K562 (cell line): Measurements from ENCODE around the gene RNF17. TPM values are rescaled to one million over a fixed set of nuclear protein-coding genes. Genes with fewer than 3 reads are reported as not detected.

Source experiments
- ATAC-seq: fragments of 200-7000 bp; cut with Tn5 transposase; 3 replicates; pipeline ENCODE4 v1.9.1; 2020; ENCODE audit warnings: moderate library complexity
- BruUV-seq: library from RNA; stranded (reverse); fragments of 400-500 nt; replicated peaks from 2 replicates; lab custom pipeline; 2021; lab: Mats Ljungman, UMichigan
- CTCF ChIA-PET: fragments of 300-600 bp; formaldehyde crosslinking; extraction: SDS; loops from one replicate; lab custom pipeline; 2021; ENCODE audit warnings: low intra/inter-chr PET ratio; lab: Yijun Ruan, JAX
- POLR2A ChIA-PET: fragments of 300-600, 350-650 bp; sonication (Branson Sonifier 250); formaldehyde crosslinking; extraction: SDS; loops from one replicate; lab custom pipeline; 2021; ENCODE audit warnings: antibody characterized with exemption, inconsistent platforms; lab: Yijun Ruan, JAX
- DNase-seq, 4 experiments: peaks; one replicate each; pipeline versions ENCODE4 v3.0.0 to v3.0.0-alpha.2; 2011 to 2018; ENCODE audit warnings: low spot score in 3 of 4, mixed read lengths in 3 of 4; ENCODE audit errors: extremely low read depth in 1 of 4
- FAIRE-seq: peaks from 2 replicates; lab custom pipeline; 2011; peaks lifted over from hg19 to GRCh38; lab: Jason Lieb, UNC
- H2AFZ ChIP-seq: 2 replicates; pipeline ENCODE4 v1.6.0; 2011; ENCODE audit warnings: low read depth, low read length, control low read depth, inconsistent platforms
- H3K27ac ChIP-seq: fragments of 200-600 bp; 3 replicates; pipeline ENCODE4 v1.8.0; 2011; ENCODE audit warnings: low read depth, mild to moderate bottlenecking, control low read depth, inconsistent platforms, low read length, moderate library complexity, mixed read lengths; ENCODE audit errors: extremely low read depth
- H3K27me3 ChIP-seq, 2 experiments: fragments of 300-600 bp in 1 of 2; 2 replicates in 1 of 2; 3 replicates in 1 of 2; pipeline versions ENCODE4 v1.6.0 to v1.8.0; 2011; ENCODE audit warnings: inconsistent platforms in 2 of 2, low read length in 2 of 2, mild to moderate bottlenecking in 1 of 2, mixed read lengths in 1 of 2, moderate library complexity in 1 of 2; ENCODE audit not compliant: control insufficient read depth in 2 of 2, insufficient read depth in 2 of 2
- H3K36me3 ChIP-seq: fragments of 300-600 bp; 3 replicates; pipeline ENCODE4 v1.8.0; 2011; ENCODE audit warnings: mild to moderate bottlenecking, low read length, inconsistent platforms; ENCODE audit not compliant: control insufficient read depth, insufficient read depth
- H3K4me1 ChIP-seq, 2 experiments: fragments of 200-600 bp in 1 of 2; replicated peaks in 1 of 2; 2 replicates in 1 of 2; 3 replicates in 1 of 2; pipeline versions ENCODE4 v1.5.1 to v1.8.0; 2011; ENCODE audit warnings: inconsistent platforms in 2 of 2, low read length in 2 of 2, mild to moderate bottlenecking in 1 of 2, mixed read lengths in 1 of 2, moderate library complexity in 1 of 2; ENCODE audit not compliant: control insufficient read depth in 2 of 2, insufficient read depth in 2 of 2
- H3K4me2 ChIP-seq: 2 replicates; pipeline ENCODE4 v1.6.1; 2011; ENCODE audit warnings: low read length, control low read depth, inconsistent platforms, mixed read lengths; ENCODE audit not compliant: insufficient read depth
- H3K4me3 ChIP-seq: fragments of 200-600 bp; sonication (generic), shearing (Covaris generic); 2 replicates; pipeline ENCODE4 v1.5.1; 2016; ENCODE audit warnings: control low read depth, inconsistent platforms
- H3K79me2 ChIP-seq: fragments of 200-600 bp; 3 replicates; pipeline ENCODE4 v1.8.0; 2011; ENCODE audit warnings: low read length, inconsistent platforms; ENCODE audit not compliant: control insufficient read depth, insufficient read depth
- H3K9ac ChIP-seq, 2 experiments: 2 replicates each; pipeline versions ENCODE4 v1.6.0 to v1.6.1; 2011; ENCODE audit warnings: low read depth in 2 of 2, low read length in 2 of 2, control low read depth in 1 of 2, inconsistent platforms in 1 of 2, mild to moderate bottlenecking in 1 of 2, mixed read lengths in 1 of 2; ENCODE audit not compliant: insufficient read depth in 1 of 2
- H3K9me1 ChIP-seq: one replicate; pipeline ENCODE4 v1.6.0; 2011; ENCODE audit warnings: inconsistent platforms, mild to moderate bottlenecking, low read length, moderate library complexity; ENCODE audit not compliant: control insufficient read depth, insufficient read depth
- H3K9me3 ChIP-seq: replicated peaks from 2 replicates; pipeline ENCODE4 v1.5.1; 2011; ENCODE audit warnings: low read depth, low read length, inconsistent platforms; ENCODE audit not compliant: control insufficient read depth, insufficient read depth
- H4K20me1 ChIP-seq: replicated peaks from 2 replicates; pipeline ENCODE4 v1.6.1; 2011; ENCODE audit warnings: low read length, inconsistent platforms, mixed read lengths; ENCODE audit not compliant: control insufficient read depth, insufficient read depth
- DNMT1 ChIP-seq: fragments of 450-650 bp; IDR thresholded peaks from 2 replicates; pipeline ENCODE4 v1.6.1; 2016; ENCODE audit warnings: antibody characterized with exemption, mild to moderate bottlenecking
- ILF3 ChIP-seq: fragments of 450-650 bp; IDR thresholded peaks from 2 replicates; pipeline ENCODE4 v1.6.1; 2018; ENCODE audit warnings: antibody characterized with exemption, mild to moderate bottlenecking, moderate library complexity, borderline replicate concordance
- NEUROD1 ChIP-seq: fragments of 150-350 bp; IDR thresholded peaks from 2 replicates; pipeline ENCODE4 v1.6.1; 2014; ENCODE audit warnings: borderline replicate concordance, low read length, low read depth; ENCODE audit not compliant: partially characterized antibody
- TAF1 ChIP-seq: IDR thresholded peaks from 2 replicates; pipeline ENCODE4 v1.6.1; 2011; ENCODE audit warnings: mild to moderate bottlenecking, low read length, moderate library complexity; ENCODE audit not compliant: insufficient read depth, control insufficient read depth, severe bottlenecking; ENCODE audit errors: extremely low read depth
- TARDBP ChIP-seq: fragments of 450-650 bp; IDR thresholded peaks from 2 replicates; pipeline ENCODE4 v1.6.1; 2016
- ZNF431 ChIP-seq: sonication (generic); formaldehyde crosslinking; IDR thresholded peaks from 2 replicates; pipeline ENCODE4 v1.8.0; 2022; ENCODE audit warnings: mild to moderate bottlenecking, missing genetic modification reagents
- ZNF589 ChIP-seq: fragments of 200-800 bp; sonication (Bioruptor generic); IDR thresholded peaks from 2 replicates; pipeline ENCODE4 v1.6.1; 2016; ENCODE audit warnings: low read depth, missing genetic modification characterization, missing compliant biosample characterization
- WGBS: fragments of 100-300 bp; shearing (Covaris generic); methylation state at CpG from one replicate; pipeline ENCODE4 v1.1.6; 2016; ENCODE audit warnings: low coverage, mixed read lengths; ENCODE audit not compliant: insufficient coverage; ENCODE audit errors: missing lambda C conversion rate; 5-methylcytosine and 5-hydroxymethylcytosine counted together
- in situ Hi-C: fragments of 300-500 bp; cut with MboI; formaldehyde crosslinking; loops from 4 replicates; pipeline ENCODE4 v1.15.0; 2018; ENCODE audit warnings: inconsistent platforms, mixed read lengths
- intact Hi-C: fragments of 100-400 bp; cut with micrococcal nuclease; formaldehyde crosslinking; loops from 2 replicates; pipeline ENCODE4 v1.14.2; 2022
- polyA plus RNA-seq, 8 experiments: library from polyadenylated mRNA; depleted of rRNA in 4 of 8; stranded (reverse) in 5 of 8; unstranded in 3 of 8; fragments of >200 nt; fragmentation: Nextera tagmentation in 2 of 8; fragmentation: Illumina TruSeq in 1 of 8; extraction: Ambion mirVana in 2 of 8; extraction: Trizol in 1 of 8; gene quantifications; 2 replicates each; pipeline versions ENCODE4 v1.2.1 to v1.2.3, GENCODE V29; 2011 to 2014; ENCODE audit warnings: inconsistent platforms in 1 of 8, missing spikeins in 1 of 8
- total RNA-seq, 7 experiments: library from RNA; depleted of rRNA in 6 of 7; stranded (reverse); fragments of >200 nt in 6 of 7; fragmentation: Illumina TruSeq in 2 of 7; extraction: Trizol in 2 of 7; gene quantifications; 2 replicates each; pipeline versions ENCODE4 v1.2.1 to v1.2.3, GENCODE V29; 2011 to 2021; ENCODE audit warnings: low replicate concordance in 1 of 7
- TF ChIP-seq, protein P1 (sequence below): fragments of 250-450 bp; sonication (Bioruptor Pico); IDR thresholded peaks from 2 replicates; pipeline ENCODE4 v1.8.0; 2021; ENCODE audit warnings: mild to moderate bottlenecking, moderate library complexity
- TF ChIP-seq, protein P2 (sequence below): sonication (generic); formaldehyde crosslinking; IDR thresholded peaks from 2 replicates; pipeline ENCODE4 v1.8.0; 2023; ENCODE audit warnings: mild to moderate bottlenecking, missing genetic modification reagents
- TF ChIP-seq, protein P3 (sequence below): fragments of 250-450 bp; sonication (Bioruptor Pico); IDR thresholded peaks from 2 replicates; pipeline ENCODE4 v1.5.0; 2021; ENCODE audit warnings: mild to moderate bottlenecking, moderate library complexity

Gene RNF17
- total and polyA plus RNA-seq, 9 of the 15 experiments (the other 6 are each of a cell fraction or from before 2014, with no cell fraction given): 0.11 to 0.90 (median 0.58) TPM

DNA sequence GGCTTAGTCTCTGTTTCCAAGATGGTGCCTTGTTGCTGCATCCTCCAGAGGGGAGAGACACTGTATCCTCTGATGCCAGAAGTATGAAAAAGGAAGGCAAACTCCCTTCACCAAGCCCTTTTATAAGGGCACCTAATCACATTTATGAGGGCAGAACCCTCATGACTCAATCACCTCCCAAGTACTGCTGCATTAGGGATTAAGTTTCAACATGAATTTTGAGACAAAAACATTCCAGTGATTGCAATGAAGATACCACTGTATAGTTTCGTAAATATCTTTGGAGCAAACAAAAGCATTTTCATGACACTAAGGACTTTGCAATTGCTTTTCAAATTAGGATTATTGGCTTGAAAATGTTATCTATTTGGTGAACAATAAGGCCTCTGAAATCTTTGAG lies 63.8 kb downstream of the RNF17 start:
- H3K27me3 ChIP-seq: no peaks in the 10 kb centered on the region
- POLR2A ChIA-PET: no interaction called here
- ATAC-seq (no peak), DNase-seq (no peak), FAIRE-seq (no peak)
- CTCF ChIA-PET: no interaction called here
- H3K4me3 ChIP-seq: no peak overlapping the region
- no peaks in the 10 kb centered on the region for H3K79me2 ChIP-seq
- H4K20me1 ChIP-seq: no peaks in the 10 kb centered on the region
- no peaks in the 10 kb centered on the region for H3K36me3 ChIP-seq
- 17% methylated on average over 1 of the region's 1 CpG for WGBS
- intact Hi-C loops (no loop called here), in situ Hi-C loops (no loop called here)
- no peaks in the 10 kb centered on the region for H3K9me1 ChIP-seq
- H3K4me1 ChIP-seq: no peaks in the 10 kb centered on the region
- H3K4me2 ChIP-seq: no peak overlapping the region
- H3K9me3 ChIP-seq: no peaks in the 10 kb centered on the region
- BruUV-seq: no TSS peak
- TF ChIP-seq, protein P1, sequence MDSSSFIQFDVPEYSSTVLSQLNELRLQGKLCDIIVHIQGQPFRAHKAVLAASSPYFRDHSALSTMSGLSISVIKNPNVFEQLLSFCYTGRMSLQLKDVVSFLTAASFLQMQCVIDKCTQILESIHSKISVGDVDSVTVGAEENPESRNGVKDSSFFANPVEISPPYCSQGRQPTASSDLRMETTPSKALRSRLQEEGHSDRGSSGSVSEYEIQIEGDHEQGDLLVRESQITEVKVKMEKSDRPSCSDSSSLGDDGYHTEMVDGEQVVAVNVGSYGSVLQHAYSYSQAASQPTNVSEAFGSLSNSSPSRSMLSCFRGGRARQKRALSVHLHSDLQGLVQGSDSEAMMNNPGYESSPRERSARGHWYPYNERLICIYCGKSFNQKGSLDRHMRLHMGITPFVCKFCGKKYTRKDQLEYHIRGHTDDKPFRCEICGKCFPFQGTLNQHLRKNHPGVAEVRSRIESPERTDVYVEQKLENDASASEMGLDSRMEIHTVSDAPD (CRISPR knock-in tag): no peak
- TF ChIP-seq ZNF431 (CRISPR knock-in tag) (no peak), ILF3 (no peak), DNMT1 (no peak), ZNF589 (no peak), TARDBP (no peak), NEUROD1 (no peak), TAF1 (no peak)
- TF ChIP-seq, protein P2, sequence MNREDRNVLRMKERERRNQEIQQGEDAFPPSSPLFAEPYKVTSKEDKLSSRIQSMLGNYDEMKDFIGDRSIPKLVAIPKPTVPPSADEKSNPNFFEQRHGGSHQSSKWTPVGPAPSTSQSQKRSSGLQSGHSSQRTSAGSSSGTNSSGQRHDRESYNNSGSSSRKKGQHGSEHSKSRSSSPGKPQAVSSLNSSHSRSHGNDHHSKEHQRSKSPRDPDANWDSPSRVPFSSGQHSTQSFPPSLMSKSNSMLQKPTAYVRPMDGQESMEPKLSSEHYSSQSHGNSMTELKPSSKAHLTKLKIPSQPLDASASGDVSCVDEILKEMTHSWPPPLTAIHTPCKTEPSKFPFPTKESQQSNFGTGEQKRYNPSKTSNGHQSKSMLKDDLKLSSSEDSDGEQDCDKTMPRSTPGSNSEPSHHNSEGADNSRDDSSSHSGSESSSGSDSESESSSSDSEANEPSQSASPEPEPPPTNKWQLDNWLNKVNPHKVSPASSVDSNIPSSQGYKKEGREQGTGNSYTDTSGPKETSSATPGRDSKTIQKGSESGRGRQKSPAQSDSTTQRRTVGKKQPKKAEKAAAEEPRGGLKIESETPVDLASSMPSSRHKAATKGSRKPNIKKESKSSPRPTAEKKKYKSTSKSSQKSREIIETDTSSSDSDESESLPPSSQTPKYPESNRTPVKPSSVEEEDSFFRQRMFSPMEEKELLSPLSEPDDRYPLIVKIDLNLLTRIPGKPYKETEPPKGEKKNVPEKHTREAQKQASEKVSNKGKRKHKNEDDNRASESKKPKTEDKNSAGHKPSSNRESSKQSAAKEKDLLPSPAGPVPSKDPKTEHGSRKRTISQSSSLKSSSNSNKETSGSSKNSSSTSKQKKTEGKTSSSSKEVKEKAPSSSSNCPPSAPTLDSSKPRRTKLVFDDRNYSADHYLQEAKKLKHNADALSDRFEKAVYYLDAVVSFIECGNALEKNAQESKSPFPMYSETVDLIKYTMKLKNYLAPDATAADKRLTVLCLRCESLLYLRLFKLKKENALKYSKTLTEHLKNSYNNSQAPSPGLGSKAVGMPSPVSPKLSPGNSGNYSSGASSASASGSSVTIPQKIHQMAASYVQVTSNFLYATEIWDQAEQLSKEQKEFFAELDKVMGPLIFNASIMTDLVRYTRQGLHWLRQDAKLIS (CRISPR knock-in tag): no peak
- TF ChIP-seq, protein P3, sequence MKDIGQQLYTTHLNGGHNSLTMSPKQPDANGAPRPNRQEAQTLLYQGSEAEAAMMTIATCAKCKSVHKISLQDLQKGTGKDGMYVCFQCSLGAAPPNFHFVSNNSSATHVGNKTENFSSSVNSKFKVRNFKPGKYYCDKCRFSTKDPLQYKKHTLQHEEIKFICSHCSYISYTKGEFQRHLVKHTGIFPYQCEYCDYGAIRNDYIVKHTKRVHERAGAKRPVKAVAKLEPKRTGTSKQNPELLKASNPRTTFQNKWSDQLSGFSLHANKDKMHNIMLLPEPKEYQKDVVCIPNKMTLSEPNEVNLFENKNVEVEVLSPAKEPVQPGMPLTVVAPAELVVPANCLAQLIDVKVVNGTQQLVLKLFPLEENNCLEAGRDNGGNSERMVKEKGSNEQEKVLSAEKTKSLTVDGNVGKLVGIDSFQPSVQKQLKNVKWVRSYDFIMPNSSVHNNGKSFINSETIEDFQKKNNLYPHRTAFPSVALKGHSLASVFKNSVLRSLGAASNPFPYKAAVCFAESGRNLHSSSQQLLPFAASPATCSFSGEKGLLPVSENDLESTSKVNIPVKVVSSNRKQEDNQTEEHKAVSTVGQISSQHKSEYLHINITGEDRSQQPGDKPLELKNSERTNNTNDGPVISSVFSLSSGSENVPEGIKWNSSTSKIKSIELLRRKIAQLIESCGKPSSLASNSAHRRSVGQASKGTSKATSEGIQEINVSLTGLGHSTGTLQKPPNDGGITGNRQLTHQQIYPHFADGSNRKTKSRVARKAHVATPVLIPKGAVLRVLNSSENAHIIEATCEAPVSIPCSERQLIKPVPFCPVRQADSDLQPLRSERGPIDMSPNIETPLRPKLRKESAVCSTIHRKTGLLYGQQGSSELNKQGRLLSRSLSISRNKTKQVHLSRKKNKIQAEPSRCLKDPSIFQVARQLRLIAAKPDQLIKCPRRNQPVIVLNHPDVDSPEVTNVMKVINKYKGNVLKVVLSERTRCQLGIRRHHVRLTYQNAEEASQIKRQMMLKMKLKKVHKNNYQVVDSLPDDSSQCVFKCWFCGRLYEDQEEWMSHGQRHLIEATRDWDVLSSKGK (CRISPR knock-in tag): no peak
- no peak overlapping the region for H3K9ac ChIP-seq
- no peak overlapping the region for H2AFZ ChIP-seq
- H3K27ac ChIP-seq: no peak overlapping the region
